HepG2 (cell line): ENCODE results near the gene NDUFB8. TPM values are rescaled to one million over a fixed set of nuclear protein-coding genes. Genes with fewer than 3 reads are reported as not detected.

Source experiments
- BRCA1 ChIP-seq: sonication (generic); formaldehyde crosslinking; IDR thresholded peaks from 2 replicates; pipeline ENCODE4 v1.4.0; 2020; ENCODE audit warnings: missing genetic modification reagents
- FOXC1 ChIP-seq: sonication (generic); formaldehyde crosslinking; IDR thresholded peaks from 2 replicates; pipeline ENCODE4 v1.8.0; 2022; ENCODE audit warnings: mild to moderate bottlenecking, missing genetic modification reagents, borderline replicate concordance
- HDAC1 ChIP-seq: sonication (generic); formaldehyde crosslinking; IDR thresholded peaks from 2 replicates; pipeline ENCODE4 v1.5.1; 2020; ENCODE audit warnings: mild to moderate bottlenecking, missing genetic modification reagents
- JUNB ChIP-seq: sonication (generic); formaldehyde crosslinking; IDR thresholded peaks from 2 replicates; pipeline ENCODE4 v1.8.0; 2022; ENCODE audit warnings: missing genetic modification reagents, mild to moderate bottlenecking, borderline replicate concordance
- LCORL ChIP-seq, 2 experiments: fragments of 450-650 bp in 1 of 2; sonication (generic) in 1 of 2; formaldehyde crosslinking in 1 of 2; IDR thresholded peaks; 2 replicates each; pipeline versions ENCODE4 v1.5.0 to v1.6.1; 2017 to 2020; ENCODE audit warnings: antibody characterized with exemption in 1 of 2, missing genetic modification reagents in 1 of 2
- NCOA1 ChIP-seq: sonication (generic); formaldehyde crosslinking; IDR thresholded peaks from 2 replicates; pipeline ENCODE4 v1.9.0; 2021; ENCODE audit warnings: missing genetic modification reagents
- RAD51 ChIP-seq: fragments of 450-650 bp; IDR thresholded peaks from 2 replicates; pipeline ENCODE4 v1.6.1; 2016; ENCODE audit warnings: borderline replicate concordance
- polyA plus RNA-seq, 8 experiments: library from polyadenylated mRNA; depleted of rRNA in 3 of 8; stranded (reverse) in 7 of 8; unstranded in 1 of 8; fragments of >200 nt; fragmentation: Illumina TruSeq in 4 of 8; extraction: Trizol in 4 of 8; gene quantifications; 2 replicates each; pipeline versions ENCODE4 v1.2.1 to v1.2.3, GENCODE V29; 2011 to 2016; ENCODE audit warnings: low read depth in 4 of 8, missing spikeins in 1 of 8, mixed read lengths in 1 of 8; ENCODE audit not compliant: insufficient read depth in 1 of 8
- total RNA-seq, 5 experiments: library from RNA; depleted of rRNA; stranded (reverse); fragments of >200 nt; fragmentation: Illumina TruSeq; extraction: Trizol; gene quantifications; 2 replicates each; pipeline ENCODE4 v1.2.3, GENCODE V29; 2016; ENCODE audit warnings: low read depth in 1 of 5
- TF ChIP-seq, protein P1 (sequence below): sonication (generic); formaldehyde crosslinking; IDR thresholded peaks from 2 replicates; pipeline ENCODE4 v1.5.0; 2020; ENCODE audit warnings: mild to moderate bottlenecking, missing genetic modification reagents, borderline replicate concordance
- TF ChIP-seq, protein P2 (sequence below): sonication (generic); formaldehyde crosslinking; conservative IDR thresholded peaks from 2 replicates; pipeline ENCODE4 v1.4.0; 2020; ENCODE audit warnings: missing genetic modification reagents
- TF ChIP-seq, protein P3 (sequence below): sonication (generic); formaldehyde crosslinking; IDR thresholded peaks from 2 replicates; pipeline ENCODE4 v1.4.0; 2020; ENCODE audit warnings: mild to moderate bottlenecking, missing genetic modification reagents
- TF ChIP-seq, protein P4 (sequence below), 2 experiments: fragments of 450-650 bp in 1 of 2; sonication (generic) in 1 of 2; formaldehyde crosslinking; IDR thresholded peaks; 2 replicates each; pipeline versions ENCODE4 v1.5.0 to v1.8.0; 2020 to 2022; ENCODE audit warnings: mild to moderate bottlenecking in 1 of 2, missing genetic modification reagents in 1 of 2
- TF ChIP-seq, protein P5 (sequence below): sonication (generic); formaldehyde crosslinking; IDR thresholded peaks from 2 replicates; pipeline ENCODE4 v1.9.0; 2022; ENCODE audit warnings: missing genetic modification reagents, mild to moderate bottlenecking, borderline replicate concordance
- TF ChIP-seq, protein P6 (sequence below): sonication (generic); formaldehyde crosslinking; conservative IDR thresholded peaks from 2 replicates; pipeline ENCODE4 v1.4.0; 2020; ENCODE audit warnings: mild to moderate bottlenecking, missing genetic modification reagents, moderate library complexity

The NDUFB8 gene
- total and polyA plus RNA-seq, 2 of the 13 experiments (the other 11 are each of a cell fraction or from before 2014, with no cell fraction given), result 210 to 216 TPM

DNA sequence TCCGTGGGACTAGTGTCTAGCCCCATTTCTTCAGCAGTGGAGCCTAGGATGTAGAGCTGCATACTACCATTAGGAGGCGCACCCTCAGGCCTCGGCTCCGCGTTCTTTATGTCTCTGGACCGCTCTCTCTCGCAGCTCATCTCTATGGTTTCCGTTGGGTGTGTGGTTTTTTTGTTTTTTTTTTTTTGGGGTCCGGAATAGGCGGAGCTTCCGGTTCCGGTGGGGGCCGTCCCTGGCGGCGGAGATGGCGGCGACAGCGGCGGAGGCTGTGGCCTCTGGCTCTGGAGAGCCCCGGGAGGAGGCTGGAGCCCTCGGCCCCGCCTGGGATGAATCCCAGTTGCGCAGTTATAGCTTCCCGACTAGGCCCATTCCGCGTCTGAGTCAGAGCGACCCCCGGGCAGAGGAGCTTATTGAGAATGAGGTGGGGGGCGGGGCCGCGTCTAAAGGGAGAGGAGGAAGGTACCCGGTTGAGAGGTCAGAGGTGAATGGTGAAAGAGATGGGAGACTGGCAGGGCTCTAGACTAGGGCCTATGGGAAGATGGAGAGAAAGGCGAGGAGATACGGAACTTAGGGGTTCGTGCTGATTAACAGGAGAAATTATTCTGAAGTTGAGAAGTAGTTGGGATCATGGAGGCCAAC is 6.2 kb upstream of the NDUFB8 start, which contains the start of gene HIF1AN (continued):
- TF ChIP-seq, protein P1, sequence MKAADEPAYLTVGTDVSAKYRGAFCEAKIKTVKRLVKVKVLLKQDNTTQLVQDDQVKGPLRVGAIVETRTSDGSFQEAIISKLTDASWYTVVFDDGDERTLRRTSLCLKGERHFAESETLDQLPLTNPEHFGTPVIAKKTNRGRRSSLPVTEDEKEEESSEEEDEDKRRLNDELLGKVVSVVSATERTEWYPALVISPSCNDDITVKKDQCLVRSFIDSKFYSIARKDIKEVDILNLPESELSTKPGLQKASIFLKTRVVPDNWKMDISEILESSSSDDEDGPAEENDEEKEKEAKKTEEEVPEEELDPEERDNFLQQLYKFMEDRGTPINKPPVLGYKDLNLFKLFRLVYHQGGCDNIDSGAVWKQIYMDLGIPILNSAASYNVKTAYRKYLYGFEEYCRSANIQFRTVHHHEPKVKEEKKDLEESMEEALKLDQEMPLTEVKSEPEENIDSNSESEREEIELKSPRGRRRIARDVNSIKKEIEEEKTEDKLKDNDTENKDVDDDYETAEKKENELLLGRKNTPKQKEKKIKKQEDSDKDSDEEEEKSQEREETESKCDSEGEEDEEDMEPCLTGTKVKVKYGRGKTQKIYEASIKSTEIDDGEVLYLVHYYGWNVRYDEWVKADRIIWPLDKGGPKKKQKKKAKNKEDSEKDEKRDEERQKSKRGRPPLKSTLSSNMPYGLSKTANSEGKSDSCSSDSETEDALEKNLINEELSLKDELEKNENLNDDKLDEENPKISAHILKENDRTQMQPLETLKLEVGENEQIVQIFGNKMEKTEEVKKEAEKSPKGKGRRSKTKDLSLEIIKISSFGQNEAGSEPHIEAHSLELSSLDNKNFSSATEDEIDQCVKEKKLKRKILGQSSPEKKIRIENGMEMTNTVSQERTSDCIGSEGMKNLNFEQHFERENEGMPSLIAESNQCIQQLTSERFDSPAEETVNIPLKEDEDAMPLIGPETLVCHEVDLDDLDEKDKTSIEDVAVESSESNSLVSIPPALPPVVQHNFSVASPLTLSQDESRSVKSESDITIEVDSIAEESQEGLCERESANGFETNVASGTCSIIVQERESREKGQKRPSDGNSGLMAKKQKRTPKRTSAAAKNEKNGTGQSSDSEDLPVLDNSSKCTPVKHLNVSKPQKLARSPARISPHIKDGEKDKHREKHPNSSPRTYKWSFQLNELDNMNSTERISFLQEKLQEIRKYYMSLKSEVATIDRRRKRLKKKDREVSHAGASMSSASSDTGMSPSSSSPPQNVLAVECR (CRISPR knock-in tag), result peak; percentile 89
- peak; percentile 78 for TF ChIP-seq HDAC1
- no peak for TF ChIP-seq RAD51
- TF ChIP-seq, protein P2, sequence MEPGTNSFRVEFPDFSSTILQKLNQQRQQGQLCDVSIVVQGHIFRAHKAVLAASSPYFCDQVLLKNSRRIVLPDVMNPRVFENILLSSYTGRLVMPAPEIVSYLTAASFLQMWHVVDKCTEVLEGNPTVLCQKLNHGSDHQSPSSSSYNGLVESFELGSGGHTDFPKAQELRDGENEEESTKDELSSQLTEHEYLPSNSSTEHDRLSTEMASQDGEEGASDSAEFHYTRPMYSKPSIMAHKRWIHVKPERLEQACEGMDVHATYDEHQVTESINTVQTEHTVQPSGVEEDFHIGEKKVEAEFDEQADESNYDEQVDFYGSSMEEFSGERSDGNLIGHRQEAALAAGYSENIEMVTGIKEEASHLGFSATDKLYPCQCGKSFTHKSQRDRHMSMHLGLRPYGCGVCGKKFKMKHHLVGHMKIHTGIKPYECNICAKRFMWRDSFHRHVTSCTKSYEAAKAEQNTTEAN (CRISPR knock-in tag), result peak; percentile 15; the same call in 1 of the 2 replicates
- peak; percentile 72 for TF ChIP-seq FOXC1
- TF ChIP-seq, protein P3, sequence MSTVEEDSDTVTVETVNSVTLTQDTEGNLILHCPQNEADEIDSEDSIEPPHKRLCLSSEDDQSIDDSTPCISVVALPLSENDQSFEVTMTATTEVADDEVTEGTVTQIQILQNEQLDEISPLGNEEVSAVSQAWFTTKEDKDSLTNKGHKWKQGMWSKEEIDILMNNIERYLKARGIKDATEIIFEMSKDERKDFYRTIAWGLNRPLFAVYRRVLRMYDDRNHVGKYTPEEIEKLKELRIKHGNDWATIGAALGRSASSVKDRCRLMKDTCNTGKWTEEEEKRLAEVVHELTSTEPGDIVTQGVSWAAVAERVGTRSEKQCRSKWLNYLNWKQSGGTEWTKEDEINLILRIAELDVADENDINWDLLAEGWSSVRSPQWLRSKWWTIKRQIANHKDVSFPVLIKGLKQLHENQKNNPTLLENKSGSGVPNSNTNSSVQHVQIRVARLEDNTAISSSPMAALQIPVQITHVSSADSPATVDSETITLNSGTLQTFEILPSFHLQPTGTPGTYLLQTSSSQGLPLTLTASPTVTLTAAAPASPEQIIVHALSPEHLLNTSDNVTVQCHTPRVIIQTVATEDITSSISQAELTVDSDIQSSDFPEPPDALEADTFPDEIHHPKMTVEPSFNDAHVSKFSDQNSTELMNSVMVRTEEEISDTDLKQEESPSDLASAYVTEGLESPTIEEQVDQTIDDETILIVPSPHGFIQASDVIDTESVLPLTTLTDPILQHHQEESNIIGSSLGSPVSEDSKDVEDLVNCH (CRISPR knock-in tag), result no peak
- TF ChIP-seq, protein P4, sequence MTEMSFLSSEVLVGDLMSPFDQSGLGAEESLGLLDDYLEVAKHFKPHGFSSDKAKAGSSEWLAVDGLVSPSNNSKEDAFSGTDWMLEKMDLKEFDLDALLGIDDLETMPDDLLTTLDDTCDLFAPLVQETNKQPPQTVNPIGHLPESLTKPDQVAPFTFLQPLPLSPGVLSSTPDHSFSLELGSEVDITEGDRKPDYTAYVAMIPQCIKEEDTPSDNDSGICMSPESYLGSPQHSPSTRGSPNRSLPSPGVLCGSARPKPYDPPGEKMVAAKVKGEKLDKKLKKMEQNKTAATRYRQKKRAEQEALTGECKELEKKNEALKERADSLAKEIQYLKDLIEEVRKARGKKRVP (CRISPR knock-in tag; IDR thresholded peaks at IDR 0.05), result no peak
- TF ChIP-seq NCOA1 (CRISPR knock-in tag), result peak; percentile 81; the same call in 1 of the 2 replicates
- TF ChIP-seq JUNB (CRISPR knock-in tag), result 0 out of 2 replicates have a peak, but pooled peaks have one; percentile 31
- TF ChIP-seq, protein P5, sequence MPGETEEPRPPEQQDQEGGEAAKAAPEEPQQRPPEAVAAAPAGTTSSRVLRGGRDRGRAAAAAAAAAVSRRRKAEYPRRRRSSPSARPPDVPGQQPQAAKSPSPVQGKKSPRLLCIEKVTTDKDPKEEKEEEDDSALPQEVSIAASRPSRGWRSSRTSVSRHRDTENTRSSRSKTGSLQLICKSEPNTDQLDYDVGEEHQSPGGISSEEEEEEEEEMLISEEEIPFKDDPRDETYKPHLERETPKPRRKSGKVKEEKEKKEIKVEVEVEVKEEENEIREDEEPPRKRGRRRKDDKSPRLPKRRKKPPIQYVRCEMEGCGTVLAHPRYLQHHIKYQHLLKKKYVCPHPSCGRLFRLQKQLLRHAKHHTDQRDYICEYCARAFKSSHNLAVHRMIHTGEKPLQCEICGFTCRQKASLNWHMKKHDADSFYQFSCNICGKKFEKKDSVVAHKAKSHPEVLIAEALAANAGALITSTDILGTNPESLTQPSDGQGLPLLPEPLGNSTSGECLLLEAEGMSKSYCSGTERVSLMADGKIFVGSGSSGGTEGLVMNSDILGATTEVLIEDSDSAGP, result peak; percentile 48; the same call in 1 of the 2 replicates
- no peak for TF ChIP-seq BRCA1 (CRISPR knock-in tag)
- peak; percentile 86 for TF ChIP-seq LCORL (IDR thresholded peaks at IDR 0.05)
- peak; percentile 66; the same call in 1 of the 2 replicates for TF ChIP-seq LCORL (CRISPR knock-in tag; IDR thresholded peaks at IDR 0.05)
- TF ChIP-seq, protein P6, sequence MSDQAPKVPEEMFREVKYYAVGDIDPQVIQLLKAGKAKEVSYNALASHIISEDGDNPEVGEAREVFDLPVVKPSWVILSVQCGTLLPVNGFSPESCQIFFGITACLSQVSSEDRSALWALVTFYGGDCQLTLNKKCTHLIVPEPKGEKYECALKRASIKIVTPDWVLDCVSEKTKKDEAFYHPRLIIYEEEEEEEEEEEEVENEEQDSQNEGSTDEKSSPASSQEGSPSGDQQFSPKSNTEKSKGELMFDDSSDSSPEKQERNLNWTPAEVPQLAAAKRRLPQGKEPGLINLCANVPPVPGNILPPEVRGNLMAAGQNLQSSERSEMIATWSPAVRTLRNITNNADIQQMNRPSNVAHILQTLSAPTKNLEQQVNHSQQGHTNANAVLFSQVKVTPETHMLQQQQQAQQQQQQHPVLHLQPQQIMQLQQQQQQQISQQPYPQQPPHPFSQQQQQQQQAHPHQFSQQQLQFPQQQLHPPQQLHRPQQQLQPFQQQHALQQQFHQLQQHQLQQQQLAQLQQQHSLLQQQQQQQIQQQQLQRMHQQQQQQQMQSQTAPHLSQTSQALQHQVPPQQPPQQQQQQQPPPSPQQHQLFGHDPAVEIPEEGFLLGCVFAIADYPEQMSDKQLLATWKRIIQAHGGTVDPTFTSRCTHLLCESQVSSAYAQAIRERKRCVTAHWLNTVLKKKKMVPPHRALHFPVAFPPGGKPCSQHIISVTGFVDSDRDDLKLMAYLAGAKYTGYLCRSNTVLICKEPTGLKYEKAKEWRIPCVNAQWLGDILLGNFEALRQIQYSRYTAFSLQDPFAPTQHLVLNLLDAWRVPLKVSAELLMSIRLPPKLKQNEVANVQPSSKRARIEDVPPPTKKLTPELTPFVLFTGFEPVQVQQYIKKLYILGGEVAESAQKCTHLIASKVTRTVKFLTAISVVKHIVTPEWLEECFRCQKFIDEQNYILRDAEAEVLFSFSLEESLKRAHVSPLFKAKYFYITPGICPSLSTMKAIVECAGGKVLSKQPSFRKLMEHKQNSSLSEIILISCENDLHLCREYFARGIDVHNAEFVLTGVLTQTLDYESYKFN (CRISPR knock-in tag), result peak; percentile 44
